Measurements from ENCODE around the gene PIK3C2G.
A peak's percentile ranks its signal among the peaks of the same experiment; 100 is the strongest.
"Not testable (repeated sequence)": the region's sequence is repeated elsewhere in the genome, so short reads cannot be mapped to it uniquely, and the experiment has no call there.

PIK3C2G gene

DNA sequence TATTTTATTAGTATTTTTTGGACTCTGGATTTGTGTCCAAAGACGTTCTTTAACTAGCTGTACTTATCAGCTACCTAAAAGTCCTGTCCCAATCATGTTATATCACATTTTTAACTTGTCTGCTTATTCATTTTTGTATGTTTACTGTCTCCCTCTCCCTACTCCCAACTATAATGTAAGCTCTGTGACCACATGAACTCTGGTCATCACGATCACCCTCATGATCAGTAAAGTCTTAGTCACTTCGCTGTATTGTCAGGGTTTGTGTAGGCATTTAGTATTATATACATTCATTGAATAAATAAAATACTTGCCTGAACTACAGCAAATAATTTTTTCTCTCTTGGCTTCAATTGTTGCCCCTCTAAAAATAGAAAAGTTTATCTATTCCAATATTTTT, 211.0 kb downstream of the PIK3C2G start:
- no peak for DNase-seq (ENCODE audit: low spot score)

DNA sequence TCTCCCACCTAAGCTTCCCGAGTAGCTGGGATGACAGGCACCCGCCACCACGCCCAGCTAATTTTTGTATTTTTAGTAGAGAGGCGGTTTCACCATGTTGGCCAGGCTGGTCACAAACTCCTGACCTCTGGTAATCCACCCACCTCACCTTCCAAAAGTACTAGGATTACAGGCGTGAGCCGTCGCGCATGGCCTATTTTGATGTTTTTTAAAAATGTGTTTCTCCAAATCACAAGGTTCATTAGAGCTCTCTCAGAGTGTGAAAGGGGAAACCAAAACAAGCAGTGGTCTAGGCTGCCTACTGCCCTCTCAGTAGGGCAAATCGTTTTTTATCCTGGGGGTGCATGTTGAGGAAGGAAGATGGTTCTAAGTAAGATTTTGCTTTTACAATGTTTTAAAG, 211.5 kb downstream of the PIK3C2G start:
- no peak for DNase-seq (ENCODE audit: low spot score)

DNA sequence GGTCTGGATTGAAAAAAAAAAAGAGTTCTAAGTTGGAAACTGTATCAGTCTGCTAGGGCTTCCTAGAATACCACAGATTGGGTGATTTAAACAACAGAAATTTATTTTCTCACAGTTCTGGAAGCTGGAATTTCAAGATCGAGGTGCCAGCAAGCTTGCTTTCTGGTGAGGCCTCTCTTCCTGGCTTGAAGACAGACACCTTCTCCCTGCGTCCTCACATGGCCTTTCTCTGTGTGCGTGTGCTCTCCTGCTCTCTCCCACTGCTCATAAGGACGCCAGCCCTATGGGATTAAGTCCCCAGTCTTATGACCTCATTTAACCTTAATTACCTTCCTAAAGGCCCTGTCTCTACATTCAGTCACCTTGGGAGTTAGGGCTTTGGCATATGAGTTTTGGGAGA, 215.5 kb downstream of the PIK3C2G start:
- no peak for DNase-seq (ENCODE audit: low spot score)

DNA sequence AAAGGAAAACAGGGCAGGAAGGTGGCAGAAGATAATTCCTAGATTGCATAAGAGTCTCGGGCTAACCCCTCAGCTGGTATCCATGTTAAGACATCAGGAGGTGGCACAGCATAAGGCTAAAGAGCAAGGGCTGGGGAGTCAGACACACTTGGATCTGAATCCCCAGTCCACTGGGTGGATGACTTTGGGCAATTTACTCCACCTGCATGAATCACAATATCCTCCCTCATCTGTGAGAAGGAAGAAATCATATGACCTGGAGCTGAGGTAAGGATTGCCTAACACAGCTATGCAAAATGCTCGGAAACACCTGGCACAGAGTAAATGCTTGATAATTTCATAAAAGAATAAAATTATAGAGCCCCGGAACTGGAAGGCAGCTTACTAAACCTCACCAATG, 217.9 kb downstream of the PIK3C2G start:
- DNase-seq (ENCODE audit: low spot score): no peak

DNA sequence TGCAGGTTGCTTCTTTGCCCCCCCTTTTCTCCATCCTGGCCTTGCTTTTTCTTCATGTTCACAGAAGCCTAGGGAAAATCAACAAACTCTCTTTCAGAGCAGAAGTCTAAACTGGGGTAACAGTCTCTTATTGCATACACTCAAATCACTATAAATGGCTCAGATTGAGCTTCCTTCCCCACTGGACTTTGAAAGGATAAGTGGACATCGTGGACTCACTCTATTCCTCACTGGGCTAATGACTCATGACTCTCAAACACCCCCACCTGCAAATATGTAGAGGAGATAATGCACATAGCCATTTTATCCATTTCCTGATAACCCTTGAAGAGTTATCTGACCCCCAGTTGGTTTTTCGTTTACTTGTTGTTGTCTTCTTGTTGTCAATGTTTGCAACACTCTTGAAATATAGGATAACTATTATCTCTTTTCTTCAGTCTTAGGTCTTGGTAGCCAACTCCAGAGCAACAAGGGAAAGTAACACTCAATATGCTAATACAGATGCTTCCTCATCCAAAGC, 221.3 kb downstream of the PIK3C2G start:
- no peak for DNase-seq (ENCODE audit: low spot score)

DNA sequence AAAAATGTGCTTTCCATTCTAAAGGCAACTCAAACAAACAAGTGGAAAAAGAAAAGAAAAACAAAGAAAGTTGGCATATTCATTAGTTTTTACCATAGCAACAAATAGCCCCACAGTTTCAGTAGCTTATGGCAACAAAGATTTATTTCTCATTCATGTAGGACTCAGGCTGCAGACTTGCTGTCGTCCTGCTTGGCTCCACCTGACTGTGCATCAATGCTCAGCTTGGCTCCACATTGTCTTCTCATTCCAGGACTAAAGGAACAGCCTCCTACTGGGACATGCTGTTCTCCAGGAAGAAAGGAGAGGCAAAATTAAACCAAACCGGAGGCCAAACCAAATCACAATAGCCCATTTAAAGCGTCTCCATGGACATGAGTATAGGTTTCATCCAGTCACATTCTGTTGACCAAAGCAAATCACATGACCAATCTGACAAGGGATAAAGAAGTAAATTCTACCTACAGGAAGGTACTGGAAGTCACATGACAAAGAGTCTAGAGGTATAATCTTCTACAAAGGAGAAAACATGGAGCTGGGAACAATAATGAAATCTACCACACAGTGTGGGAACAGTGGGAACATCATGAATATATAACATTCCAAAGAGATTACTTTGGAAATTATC, 222.5 kb downstream of the PIK3C2G start:
- DNase-seq (ENCODE audit: low spot score): no peak

DNA sequence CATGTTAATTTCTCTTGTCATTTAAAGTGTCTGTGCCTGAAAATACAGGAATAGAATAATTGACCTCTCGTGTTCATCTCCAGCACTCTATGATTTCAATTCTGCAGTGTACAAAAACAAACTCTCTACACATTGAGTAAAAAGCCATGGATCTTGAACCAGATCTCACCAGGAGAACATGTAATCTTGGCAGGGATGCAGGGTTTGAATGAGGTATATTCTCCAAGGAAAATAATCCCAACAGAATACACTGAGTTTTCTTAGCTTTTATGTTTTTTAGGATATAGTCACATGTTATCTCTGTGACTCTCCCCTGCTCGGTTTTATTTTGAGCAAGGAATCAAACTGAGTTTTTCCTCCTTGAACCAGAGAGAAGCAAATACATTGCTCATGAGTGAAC, 224.7 kb downstream of the PIK3C2G start:
- DNase-seq (ENCODE audit: low spot score): no peak

DNA sequence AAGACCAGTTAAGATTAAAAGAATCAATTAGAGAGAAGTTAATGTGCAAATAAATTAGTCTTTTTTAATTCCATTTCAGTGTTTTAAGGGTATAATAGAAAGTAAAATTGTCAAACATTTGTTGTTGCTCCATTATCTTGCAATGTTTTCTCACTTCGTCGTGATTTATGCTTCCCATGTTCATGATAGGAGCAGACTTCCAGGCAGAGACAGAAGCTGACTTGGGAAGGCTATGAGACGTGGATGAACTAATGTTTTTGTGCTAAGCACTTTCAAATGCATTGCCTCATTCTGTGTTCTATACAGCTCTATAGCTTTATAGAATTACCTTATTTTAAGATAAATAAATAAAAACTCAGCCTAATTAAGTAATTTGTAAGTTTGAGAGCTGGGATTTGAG, 226.2 kb downstream of the PIK3C2G start:
- DNase-seq (ENCODE audit: low spot score): no peak

DNA sequence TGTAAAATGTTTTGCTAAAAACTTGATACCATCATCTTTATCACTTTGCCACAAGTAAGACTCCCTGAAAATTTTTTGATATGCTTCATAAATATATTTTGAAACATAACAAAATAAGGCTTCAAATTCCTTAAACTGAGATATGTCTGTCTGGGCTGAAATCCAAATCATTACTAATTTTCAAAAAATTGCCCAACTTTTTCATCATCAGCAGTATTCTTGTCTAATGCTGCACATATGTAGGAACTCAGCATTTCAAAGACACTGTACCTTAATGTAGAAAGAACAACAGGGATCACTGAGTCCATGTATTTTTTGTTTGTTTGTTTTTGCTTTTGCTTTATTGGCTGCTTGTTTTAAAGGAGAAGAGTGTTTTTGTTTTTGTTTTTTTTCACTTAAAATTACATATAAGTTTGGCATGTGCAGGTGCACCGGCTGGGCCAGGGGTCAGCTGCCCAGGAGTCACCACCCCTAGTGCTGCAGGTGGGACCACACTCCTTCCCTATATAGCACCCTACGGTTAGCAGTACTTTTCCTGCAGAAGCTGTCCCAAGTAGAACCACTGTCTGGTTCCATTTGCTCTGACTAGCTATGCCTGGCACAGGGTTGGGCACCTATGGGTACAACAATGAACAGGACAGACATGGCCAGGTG, 231.2 kb downstream of the PIK3C2G start:
- DNase-seq (ENCODE audit: low spot score): no peak

DNA sequence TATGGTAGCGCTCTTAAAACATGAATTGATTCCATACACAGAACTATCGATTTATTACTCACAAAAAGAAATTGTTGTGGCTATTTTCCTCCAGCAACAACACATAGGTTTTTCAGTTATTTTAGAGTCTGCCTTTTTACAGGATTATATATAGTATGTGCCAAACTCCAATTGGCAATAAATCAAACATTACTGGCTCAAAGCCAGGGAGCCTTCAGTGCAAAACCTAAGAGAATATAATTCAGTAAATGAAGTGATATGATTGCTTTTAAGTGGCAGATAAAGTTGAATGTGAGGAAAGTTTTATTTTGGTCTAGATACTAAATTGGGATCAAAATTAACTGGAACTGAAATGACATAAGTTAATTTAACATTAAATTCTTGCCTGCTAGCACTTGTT, 234.8 kb downstream of the PIK3C2G start:
- no peak for DNase-seq (ENCODE audit: low spot score)

DNA sequence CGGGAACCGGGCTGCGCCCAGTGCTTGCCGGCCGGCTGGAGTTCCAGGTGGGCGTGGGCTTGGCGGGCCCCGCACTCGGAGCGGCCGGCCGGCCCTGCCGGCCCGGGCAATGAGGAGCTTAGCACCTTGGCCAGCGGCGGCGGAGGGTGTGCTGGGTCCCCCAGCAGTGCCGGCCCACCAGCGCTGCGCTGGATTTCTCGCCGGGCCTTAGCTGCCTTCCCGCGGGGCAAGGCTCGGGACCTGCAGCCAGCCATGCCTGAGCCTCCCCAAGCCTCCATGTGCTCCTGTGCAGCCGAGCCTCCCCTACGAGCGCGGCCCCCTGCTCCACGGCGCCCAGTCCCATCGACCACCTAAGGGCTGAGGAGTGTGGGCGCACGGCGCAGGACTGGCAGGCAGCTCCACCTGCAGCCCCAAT, 238.8 kb downstream of the PIK3C2G start:
- DNase-seq (ENCODE audit: low spot score): not testable (repeated sequence)

DNA sequence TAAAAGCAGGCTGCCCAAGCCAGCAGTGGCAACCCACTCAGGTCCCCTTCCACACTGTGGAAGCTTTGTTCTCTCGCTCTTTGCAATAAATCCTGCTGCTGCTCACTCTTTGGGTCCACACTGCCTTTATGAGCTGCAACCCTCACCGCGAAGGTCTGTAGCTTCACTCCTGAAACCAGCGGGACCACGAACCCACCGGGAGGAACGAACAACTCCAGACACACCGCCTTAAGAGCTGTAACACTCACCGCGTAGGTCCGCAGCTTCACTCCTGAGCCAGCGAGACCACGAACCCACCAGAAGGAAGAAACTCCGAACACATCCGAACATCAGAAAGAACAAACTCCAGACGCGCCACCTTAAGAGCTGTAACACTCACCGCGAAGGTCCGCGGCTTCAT, 239.4 kb downstream of the PIK3C2G start:
- DNase-seq (ENCODE audit: low spot score): not testable (repeated sequence)

DNA sequence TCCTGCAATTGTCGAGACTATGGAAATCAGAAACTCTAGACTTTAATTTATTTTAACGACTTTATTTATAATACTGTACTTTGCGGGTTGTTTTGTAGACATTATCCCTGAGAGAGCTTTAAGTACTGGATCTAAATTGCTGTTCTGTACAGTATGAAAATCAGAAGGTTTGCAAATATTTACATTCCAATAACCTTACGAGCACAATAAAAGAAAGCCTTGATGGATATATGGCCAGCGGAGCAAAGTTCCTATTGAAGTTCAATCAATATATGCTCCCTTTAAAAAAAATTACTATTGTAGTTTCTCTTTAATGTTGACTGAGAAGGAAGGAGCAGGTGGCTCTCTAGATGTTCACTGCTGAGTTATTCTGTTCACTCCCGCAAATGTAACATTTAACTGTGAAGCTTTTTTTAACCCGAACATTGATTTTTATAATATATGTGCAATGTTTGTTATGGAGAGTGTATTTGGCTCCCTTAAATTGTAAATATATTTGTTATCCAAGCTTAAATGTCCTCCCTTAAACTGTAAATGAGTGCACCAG, 241.2 kb downstream of the PIK3C2G start:
- peak; percentile 27 for DNase-seq (ENCODE audit: low spot score)

DNA sequence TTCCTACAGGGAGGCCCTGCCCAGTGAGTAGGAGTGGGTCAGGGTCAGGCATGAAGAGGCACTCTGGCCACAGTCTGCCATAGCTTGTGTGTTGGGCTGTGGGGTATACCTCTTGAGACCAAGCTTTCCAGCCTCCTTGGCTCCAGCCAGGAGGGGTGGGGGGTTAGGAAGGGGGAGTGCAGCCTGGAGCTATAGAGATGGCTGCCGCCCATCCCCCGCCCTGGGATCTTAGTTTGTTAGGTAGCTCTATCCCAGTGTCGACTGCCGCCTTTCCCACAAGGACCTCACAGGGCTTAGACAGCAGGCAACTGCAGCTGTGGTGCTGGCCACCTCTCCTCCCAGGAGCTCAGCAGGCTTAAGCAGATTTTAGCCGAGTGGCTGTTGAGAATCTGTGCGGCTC, 260.1 kb downstream of the PIK3C2G start:
- no peak for DNase-seq (ENCODE audit: low spot score)

DNA sequence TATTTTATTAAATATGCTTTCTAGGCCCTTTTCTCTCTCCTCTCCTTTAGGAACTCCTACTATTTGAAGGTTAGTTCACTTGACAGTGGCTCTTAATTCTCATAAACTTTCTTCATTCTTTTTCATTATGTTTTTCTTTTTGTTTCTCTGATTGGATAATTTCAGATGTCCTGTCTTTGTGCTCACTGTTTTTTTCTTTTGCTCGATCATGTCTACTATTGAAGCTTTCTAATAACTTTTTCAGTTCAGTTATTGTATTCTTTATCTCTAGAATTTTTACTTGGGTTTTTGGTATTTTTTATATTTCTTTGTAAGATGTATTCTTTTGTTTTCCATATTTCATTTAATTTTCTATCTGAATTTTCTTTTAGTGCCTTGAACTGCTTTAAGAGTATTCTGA, 261.5 kb downstream of the PIK3C2G start:
- no peak for DNase-seq (ENCODE audit: low spot score)

DNA sequence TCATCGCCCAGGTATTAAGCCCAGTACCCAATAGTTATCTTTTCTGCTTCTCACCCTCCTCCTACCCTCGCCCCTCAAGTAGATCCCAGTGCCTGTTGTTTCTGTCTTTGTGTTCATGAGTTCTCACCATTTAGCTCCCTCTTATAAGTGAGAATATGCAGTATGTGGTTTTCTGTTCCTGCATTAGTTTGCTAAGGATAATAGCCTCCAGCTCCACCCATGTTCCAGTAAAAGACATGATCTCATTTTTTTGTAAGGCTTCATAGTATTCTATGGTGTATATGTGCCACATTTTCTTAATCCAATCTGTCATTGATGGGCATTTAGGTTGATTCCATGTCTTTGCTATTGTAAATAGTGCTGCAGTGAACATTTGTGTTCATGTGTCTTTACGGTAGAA, 281.2 kb downstream of the PIK3C2G start:
- not testable (repeated sequence) for DNase-seq (ENCODE audit: low spot score)

DNA sequence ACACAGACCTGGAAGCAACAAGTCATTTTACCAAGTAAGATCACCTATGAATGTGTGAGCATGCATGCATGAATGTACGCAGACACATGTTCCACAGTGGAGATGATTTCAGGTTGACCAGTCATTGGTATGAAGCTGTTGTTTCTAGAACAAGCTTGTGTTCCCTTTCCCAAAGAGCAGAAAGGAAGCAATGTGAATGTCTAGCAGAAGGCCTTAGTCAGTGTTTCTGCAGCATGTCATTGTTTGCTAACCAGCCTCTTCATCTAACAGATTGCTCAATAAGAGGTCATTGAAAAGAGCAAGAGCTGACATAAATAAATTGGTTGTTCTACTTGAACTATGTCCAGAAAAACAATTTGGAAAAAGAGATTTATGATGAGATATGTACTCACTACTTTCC, 285.1 kb downstream of the PIK3C2G start:
- peak; percentile 6 for DNase-seq (ENCODE audit: low spot score)

DNA sequence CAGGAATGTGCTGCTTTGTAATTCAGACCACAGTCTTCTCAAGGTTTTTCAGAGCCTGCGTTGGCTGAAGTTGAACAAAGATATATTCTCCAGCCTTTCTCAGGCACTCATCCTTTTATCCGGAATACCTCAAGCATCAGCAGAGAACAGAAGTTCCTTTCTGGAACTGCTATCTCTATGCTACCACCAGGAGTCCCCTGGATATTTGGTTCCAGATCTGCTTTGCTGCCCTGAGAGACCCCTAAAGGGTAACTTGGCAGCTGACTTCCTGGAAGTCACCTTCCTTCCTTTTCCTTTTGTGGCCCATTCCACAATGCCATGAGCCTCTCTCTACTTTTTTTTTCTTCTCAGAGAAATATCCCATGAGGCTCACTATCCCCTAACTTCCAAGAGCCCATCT, 288.3 kb downstream of the PIK3C2G start:
- DNase-seq (ENCODE audit: low spot score): no peak

DNA sequence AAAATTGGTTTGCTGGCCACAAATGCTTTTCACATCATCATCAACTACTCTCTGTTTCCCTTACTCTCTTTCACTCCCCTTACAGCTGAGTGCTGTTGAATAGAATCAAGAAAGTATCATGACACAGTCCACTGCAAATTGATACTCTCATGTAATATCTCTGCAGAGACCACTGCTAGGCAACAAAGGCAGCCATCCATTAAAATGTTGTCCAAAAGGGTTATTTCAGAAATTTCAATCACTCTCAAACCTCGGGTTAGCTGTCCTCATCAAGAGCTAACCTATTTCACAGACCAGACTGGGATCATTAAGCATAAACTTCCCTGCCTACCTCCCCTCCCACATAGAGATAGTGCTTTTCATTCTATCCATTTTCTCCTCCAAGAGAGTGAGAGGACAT, 289.8 kb downstream of the PIK3C2G start:
- no peak for DNase-seq (ENCODE audit: low spot score)

DNA sequence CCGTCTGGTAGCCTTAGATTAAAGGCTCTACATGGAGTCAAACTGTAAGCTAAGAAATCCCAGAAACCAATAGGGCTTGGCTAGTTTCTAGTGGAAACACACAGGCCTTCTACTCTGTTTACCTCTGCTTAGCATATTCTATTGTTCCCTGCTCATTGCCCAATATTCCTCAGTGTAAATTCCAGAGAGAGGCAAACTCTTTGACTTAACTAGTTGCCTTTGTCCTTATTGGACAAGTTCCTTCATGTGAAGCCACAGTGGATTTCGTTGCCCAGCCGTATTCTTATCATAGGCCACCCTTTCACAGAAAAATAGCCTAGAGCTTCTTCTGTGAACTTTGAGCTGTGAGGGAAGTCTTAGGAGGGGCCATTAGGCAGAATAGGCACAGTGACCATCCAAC, 290.4 kb downstream of the PIK3C2G start:
- DNase-seq (ENCODE audit: low spot score): no peak

DNA sequence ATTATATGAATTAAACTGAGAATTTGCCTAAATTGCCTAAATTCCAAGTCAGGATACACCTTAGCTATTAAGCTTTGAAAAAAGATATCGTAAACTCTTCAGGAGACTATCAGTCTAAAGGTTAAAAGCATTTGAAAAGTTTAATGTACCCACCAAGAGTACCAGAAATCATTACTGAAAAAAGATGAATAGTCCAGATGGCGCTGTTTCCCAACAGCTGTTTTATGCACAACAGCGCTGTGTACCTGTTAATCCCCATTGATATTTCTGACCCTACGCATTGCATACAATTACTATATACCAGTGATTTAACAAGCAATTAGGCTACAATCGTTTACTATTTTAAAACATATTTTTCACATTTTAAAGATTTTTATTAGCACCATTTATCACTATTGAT, 291.5 kb downstream of the PIK3C2G start:
- no peak for DNase-seq (ENCODE audit: low spot score)

DNA sequence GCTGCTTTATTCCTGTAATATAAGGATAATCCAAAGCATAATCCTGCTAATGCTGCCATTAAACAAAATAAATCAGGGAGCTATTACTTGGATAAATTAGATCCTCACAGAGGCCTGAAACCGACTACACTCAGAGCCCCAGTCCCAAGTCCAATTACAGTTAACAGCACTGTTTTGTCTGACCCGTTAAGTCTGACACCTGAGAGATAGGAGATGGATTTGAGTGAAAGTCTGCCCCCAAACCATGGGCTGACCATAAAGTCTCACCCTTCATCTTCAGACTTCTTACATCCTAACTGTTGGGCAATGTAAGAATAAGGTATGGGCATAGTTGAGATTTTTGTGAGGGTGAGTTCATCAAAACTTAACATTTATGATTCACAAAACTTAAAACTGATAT, 294.8 kb downstream of the PIK3C2G start:
- DNase-seq (ENCODE audit: low spot score): no peak

DNA sequence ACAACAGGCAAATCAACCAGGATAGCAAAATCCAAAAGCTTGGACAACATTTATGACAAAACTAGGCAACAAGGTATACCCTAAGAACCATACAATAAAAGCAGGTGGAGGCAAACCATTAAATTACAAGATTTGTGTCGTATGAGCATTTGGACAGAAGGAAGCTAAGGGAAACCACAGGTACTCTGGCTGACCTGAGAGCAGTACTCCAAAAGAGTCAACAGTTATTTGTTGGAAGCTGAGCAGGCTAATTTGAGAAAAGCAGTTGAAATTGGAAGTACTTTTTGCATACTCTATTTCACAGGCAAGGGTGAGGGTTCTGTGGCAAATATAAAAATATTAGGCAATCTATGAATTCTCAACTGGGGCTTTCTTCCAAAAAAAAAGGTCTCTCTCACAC, 297.9 kb downstream of the PIK3C2G start:
- no peak for DNase-seq (ENCODE audit: low spot score)

DNA sequence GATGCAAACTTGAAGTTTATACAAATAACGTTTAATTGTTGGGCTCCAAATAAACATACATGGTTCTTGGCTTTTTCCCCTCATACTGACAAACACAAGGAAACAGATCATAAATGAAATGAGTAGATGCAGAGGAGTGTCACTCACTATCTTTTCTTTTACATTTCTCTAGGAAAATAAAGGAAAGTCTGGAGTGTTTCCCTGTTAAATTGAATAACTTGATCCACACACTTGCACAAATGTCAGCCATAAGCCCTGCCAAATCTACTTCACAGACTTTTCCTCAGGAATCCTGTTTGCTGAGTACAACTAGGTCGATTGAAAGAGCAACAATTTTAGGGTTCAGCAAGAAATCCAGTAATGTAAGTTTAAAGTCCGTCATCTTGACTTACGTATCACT, 301.2 kb downstream of the PIK3C2G start:
- DNase-seq (ENCODE audit: low spot score): no peak

Data from HuH-7 (cell line).